Measurements from ENCODE around the gene DIP2B. TPM values are rescaled to one million over a fixed set of nuclear protein-coding genes. Genes with fewer than 3 reads are reported as not detected.

The DIP2B gene
- total RNA-seq, 1 experiment from 2014 or later: 20.0 TPM

DNA sequence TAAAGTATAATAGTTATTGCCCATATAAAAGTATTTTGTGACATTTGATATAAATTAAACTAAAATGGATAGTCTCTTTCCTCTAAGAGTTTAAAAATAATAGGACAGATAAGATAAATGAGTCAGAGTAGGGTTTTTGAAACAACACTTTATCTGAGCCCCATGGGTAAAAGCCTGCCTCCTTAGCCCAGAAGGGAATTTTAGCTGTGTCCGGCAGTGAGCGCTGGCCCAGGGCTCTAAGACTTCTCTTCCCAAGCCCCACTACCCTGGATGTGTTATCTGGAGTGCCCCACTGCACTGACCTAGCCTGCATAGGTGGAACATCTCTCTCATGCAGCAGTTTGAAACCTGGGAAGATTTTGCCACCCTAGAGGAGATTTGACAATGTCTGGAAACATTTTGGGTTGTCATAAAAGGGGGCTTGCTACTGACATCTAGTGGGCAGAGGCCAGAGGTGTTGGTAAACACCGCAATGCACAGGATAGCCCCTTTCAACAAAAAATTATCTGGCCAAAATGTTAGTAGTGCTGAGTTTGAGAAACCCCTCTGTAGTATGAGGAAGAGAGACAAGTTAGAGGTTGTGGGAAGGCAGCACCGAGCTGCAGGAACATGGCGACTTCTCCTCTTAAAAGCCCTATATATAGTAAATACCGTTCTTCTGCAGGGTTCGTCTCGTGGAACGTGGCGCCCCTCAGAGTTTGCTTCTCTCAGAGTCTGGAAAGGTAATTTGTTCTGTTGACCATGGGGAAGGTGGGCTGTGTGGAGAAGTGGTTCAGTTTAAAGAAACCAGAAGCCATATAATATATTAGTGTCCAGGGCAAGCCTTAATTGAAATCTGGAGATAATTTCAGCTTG is 229.9 kb downstream of the DIP2B start:
- no CpG with 5 or more reads among the region's 10 CpGs for WGBS (ENCODE audit: extremely low coverage, insufficient read length, low lambda C conversion rate)
- Histone ChIP-seq H2AFZ (ENCODE audit: low read length) (no peak overlapping the region), H3K9me3 (ENCODE audit: control insufficient read depth, low read depth, low read length) (no peaks in the 10 kb centered on the region), H3K4me1 (ENCODE audit: insufficient read depth, low read length) (no peaks in the 10 kb centered on the region), H2BK120ac (ENCODE audit: low read depth, low read length, poor library complexity, severe bottlenecking) (no peak overlapping the region), H3K18ac (ENCODE audit: insufficient read length, low read depth, low read length) (no peak overlapping the region), H2BK12ac (ENCODE audit: insufficient read length, low read depth, low read length) (no peak overlapping the region), H3K56ac (ENCODE audit: insufficient read length, low read depth, low read length) (no peak overlapping the region), H3K23me2 (ENCODE audit: insufficient read length, low read depth, low read length, poor library complexity, severe bottlenecking) (no peaks in the 10 kb centered on the region), H2BK15ac (ENCODE audit: low read depth, low read length) (no peak overlapping the region; the same call in 1 of the 2 replicates), H3K27me3 (ENCODE audit: insufficient read depth, low read length) (no peaks in the 10 kb centered on the region), H4K91ac (ENCODE audit: insufficient read length, low read depth, low read length) (no peak overlapping the region), H4K20me1 (ENCODE audit: control insufficient read depth, insufficient read depth, insufficient read length) (no peaks in the 10 kb centered on the region), H3T11ph (ENCODE audit: low read length) (no peak overlapping the region), H3K14ac (ENCODE audit: insufficient read depth, low read length) (no peak overlapping the region), H4K8ac (replicated peaks; ENCODE audit: insufficient read length, low read depth, low read length) (no peak overlapping the region), H4K5ac (ENCODE audit: insufficient read length, low read depth, low read length) (no peak overlapping the region), H3K4ac (ENCODE audit: low read depth, low read length) (no peak overlapping the region), H3K27ac (ENCODE audit: insufficient read length, low read depth, low read length) (no peak overlapping the region), H3K4me2 (ENCODE audit: insufficient read depth, insufficient read length, low read length) (no peak overlapping the region), H2BK20ac (ENCODE audit: low read depth, low read length, poor library complexity, severe bottlenecking) (no peak overlapping the region), H3K79me2 (ENCODE audit: insufficient read depth, low read length) (no peaks in the 10 kb centered on the region), H3K9ac (ENCODE audit: extremely low read depth, insufficient read length, low read length) (no peak overlapping the region), H3K23ac (ENCODE audit: insufficient read length, low read depth, low read length) (no peak overlapping the region), H2AK5ac (ENCODE audit: insufficient read length, low read length) (no peak overlapping the region), H3K79me1 (ENCODE audit: insufficient read depth, low read depth, low read length, poor library complexity, severe bottlenecking) (no peaks in the 10 kb centered on the region), H2BK5ac (ENCODE audit: insufficient read length, low read length) (no peak overlapping the region)
- DNase-seq: peak; percentile 51
- no peak overlapping the region; a peak in 1 of 7 replicates for H3K27ac Mint-ChIP-seq
- no peaks in the 10 kb centered on the region for H3K27me3 Mint-ChIP-seq (ENCODE audit: low read depth)
- H3K4me3 Mint-ChIP-seq: no peak overlapping the region
- peaks cover 23 to 60% (median 57%) of the 10 kb centered on the region in 3 experiments; a peak in 6 of 7 replicates for H3K36me3 Mint-ChIP-seq (ENCODE audit: insufficient read depth in 1 of 3, low read depth in 3 of 3)
- H3K9me3 Mint-ChIP-seq: no peaks in the 10 kb centered on the region
- no peaks in the 10 kb centered on the region for H3K4me1 Mint-ChIP-seq
- TF ChIP-seq, protein P1, sequence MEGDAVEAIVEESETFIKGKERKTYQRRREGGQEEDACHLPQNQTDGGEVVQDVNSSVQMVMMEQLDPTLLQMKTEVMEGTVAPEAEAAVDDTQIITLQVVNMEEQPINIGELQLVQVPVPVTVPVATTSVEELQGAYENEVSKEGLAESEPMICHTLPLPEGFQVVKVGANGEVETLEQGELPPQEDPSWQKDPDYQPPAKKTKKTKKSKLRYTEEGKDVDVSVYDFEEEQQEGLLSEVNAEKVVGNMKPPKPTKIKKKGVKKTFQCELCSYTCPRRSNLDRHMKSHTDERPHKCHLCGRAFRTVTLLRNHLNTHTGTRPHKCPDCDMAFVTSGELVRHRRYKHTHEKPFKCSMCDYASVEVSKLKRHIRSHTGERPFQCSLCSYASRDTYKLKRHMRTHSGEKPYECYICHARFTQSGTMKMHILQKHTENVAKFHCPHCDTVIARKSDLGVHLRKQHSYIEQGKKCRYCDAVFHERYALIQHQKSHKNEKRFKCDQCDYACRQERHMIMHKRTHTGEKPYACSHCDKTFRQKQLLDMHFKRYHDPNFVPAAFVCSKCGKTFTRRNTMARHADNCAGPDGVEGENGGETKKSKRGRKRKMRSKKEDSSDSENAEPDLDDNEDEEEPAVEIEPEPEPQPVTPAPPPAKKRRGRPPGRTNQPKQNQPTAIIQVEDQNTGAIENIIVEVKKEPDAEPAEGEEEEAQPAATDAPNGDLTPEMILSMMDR (conservative IDR thresholded peaks at IDR 0.05): peak; percentile 80

Measured in H9 (cell line).